HG02943 (cell line): ENCODE results near the gene ASIC3.
"Not testable (repeated sequence)": the region's sequence is repeated elsewhere in the genome, so short reads cannot be mapped to it uniquely, and the experiment has no call there.

Experiments used
- ATAC-seq: cut with Tn5 transposase; IDR thresholded peaks from one replicate; pipeline ENCODE4 v1.9.1; 2021; ENCODE audit warnings: mild to moderate bottlenecking, low read depth, moderate library complexity; ENCODE audit not compliant: unreplicated experiment

The ASIC3 gene

DNA sequence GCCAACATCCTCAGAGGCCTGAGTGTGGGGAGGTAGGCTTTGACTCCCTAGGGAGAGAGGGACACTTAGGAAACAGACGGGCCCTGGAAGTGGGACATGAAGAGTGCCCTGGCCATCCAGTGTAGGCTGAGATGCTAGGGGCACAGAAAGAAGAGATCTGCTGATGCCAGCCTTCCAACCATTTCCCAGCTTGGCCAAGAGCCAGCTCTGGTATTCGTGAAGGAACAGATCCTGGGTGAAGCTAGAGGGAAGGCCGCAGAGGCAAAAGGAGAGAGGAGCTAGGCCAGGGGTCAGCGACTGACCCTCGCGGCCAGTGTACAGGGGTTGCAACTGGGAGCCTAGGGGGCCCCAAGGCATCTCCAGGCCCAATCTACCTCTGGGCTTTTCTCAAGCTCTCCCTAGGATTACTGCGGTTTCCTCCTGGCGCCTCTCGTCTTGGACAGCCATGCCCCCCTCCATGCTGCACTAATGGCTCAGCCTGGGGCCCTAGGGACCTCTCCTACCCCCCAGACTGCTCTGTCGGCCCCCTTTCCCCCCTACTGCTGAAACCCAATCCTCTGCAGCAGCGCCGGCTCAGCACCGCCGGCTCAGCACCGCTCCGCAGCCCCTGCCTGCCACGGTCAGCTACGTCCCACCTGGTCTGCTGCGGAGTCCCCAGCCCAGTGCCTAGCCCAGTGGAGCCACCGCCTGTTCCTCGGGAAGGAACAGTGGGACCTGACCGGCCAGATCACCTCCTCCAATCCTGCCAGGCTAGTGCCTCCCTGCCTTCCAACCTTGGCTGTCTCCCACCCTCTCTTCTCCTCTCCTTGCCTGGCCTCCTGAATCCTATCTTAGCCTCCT is at the start of gene ASIC3:
Gene ASIC3 (plus strand): TSS at position 556 of the 840 bp plus-strand sequence. CDS start 355 bp downstream, outside the sequence.
- no peak for ATAC-seq

DNA sequence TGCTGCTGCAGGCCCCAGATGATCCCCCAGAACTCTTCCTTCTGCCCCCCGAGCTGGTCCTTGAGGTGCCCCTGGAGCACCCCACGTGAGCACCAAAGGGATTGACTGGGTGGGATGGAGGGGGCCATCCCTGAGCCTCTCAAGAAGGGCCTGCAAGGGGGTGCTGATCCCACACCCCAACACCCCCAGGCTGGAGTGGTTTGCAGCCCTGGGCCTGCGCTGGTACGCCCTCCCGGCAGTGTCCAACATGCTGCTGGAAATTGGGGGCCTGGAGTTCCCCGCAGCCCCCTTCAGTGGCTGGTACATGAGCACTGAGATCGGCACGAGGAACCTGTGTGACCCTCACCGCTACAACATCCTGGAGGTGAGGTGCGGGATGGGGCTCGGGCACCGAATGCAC is 49.3 kb upstream of the ASIC3 start:
- ATAC-seq = no peak

DNA sequence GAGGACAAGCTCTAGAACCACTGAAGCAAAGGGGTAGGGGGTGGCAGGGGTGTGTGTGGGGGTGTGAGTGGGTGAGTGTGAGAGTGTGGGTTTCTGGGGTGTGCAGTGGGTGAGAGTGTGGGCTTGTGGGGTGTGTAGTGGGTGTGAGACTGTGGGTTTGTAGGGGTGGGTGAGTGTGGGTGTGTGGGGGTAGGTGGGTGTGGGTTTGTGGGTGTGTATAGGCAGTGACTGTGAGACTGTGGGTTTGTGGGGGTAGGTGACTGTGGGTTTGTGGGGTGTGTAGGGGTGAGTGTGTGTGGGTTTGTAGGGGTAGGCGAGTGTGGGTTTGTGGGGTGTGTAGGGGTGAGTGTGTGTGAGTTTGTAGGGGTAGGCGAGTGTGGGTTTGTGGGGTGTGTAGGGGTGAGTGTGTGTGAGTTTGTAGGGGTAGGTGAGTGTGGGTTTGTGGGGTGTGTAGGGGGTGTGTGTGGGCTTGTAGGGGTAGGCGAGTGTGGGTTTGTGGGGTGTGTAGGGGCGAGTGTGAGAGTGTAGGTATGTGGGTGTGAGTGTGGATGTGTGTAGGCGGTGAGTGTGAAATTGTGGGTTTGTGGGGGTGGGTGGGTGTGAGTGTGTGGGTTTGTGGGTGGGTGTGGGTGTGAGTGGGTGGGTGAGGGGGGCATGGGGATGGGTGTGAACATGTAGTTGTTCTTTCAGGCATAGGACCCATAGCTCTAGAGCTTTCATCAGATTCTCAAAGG is 48.7 kb upstream of the ASIC3 start:
- no peak for ATAC-seq

DNA sequence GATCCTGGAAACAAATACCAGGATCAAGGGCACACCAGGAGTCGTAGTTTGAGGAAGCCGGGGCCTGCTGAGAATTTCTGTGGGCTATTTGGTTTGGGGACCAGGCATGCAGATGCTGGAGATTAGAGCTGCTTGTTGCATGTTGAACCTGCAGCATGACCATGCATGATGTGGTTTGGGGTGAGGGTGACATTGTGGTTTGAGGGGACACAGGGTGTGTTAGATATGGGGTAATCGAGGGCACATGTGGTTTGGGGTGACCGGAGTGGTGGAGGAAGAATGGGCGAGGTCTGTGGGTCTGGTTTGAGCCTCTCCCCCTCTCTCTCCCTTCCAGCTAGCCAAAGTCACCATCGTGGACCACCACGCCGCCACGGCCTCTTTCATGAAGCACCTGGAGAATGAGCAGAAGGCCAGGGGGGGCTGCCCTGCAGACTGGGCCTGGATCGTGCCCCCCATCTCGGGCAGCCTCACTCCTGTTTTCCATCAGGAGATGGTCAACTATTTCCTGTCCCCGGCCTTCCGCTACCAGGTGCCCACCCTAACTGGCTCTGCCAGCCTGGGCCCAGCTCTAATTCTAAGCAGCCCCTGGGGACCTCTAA is 47.3 kb upstream of the ASIC3 start:
- ATAC-seq = no peak

DNA sequence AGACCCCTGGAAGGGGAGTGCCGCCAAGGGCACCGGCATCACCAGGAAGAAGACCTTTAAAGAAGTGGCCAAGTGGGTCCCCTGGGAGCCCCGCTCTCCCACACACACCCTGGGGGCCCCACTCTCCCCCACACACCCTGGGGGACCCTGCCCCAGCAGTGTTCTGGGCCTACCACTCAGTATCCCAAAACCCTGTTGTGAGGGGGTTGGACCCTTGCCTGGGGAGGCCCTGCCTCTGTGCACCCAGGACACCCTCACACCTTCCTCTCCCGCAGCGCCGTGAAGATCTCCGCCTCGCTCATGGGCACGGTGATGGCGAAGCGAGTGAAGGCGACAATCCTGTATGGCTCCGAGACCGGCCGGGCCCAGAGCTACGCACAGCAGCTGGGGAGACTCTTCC is 46.8 kb upstream of the ASIC3 start:
- no peak for ATAC-seq

DNA sequence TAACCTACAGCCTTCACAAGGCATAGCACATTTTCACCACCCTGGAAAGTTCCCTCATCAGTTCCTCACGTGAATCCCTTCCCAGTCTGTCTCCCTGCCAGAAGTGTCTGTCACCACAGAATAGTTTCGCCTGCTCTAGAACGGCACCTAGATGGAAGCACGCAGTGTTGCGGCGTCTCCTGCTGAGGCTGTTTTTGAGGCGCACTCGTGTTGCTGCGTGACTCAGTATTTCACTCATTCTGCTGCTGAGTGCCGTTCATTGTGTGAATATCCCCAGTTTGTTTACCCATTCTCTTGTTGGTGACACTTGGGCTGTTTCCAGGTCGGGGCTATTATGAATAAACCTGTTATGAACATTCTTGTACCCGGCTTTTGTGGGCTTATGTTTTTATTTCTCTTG is 44.8 kb upstream of the ASIC3 start:
- ATAC-seq = no peak

DNA sequence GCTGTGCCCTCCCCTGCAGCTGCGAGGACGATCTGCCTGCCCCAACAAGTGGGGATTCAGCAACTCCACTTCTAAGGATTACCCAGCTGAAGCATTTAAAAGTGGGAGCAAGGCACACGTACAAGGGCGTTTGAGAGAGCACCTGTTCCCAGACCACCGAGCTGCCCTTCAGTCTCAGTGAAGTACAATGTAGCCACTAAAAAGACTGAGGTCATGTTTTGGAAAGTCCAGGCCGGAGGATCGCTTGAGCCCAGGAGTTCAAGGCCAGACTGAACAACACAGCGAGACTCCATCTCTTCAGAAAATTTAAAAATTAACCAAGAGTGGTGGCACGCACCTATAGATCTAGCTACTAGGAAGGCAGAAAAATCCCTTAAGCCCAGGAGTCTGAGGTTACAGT is 42.8 kb upstream of the ASIC3 start:
- ATAC-seq = no peak

DNA sequence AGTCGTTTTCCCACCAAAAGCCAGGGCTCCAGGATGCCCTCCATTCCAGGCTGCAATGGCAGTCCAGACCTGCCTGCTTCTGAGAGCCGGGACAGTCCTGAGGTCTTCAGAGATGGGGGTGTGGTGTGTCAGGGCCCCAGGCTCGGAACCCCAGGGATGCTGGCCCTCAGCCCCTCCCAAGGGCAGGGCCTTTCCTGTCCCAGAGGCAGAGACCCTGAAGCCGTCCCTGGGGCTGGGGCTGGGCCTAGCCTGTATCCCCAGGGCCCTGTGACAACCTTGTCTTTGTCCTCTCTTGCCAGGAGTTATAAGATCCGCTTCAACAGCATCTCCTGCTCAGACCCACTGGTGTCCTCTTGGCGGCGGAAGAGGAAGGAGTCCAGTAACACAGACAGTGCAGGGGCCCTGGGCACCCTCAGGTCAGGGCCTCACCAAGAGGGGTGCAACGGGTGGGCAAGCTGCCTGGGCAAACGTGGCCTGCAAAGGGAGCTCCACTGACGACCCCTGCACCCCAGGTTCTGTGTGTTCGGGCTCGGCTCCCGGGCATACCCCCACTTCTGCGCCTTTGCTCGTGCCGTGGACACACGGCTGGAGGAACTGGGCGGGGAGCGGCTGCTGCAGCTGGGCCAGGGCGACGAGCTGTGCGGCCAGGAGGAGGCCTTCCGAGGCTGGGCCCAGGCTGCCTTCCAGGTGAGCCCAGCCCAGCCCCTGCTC is 41.6 kb upstream of the ASIC3 start:
- no peak for ATAC-seq

DNA sequence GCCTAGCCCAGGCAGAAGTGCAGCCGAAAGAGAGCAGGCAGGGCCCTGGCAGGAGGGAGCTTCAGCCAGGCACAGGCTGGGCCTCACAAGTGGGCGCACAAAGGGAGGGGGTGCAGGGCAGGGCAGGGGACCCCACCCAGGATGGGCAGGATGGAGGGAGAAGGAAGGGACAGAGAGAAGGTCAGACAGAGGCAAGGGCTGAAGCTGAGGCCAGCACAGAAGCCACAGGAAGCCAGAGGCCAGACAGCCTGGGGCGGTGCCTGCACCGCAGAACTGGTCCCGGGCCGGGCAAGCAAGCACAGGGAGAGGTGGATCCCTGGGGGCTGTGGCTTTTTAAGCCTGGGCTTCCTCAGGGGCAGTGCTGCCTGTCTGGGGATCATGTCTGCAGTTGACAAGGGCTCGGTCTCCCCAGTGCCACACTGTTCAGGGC is 40.8 kb upstream of the ASIC3 start:
- ATAC-seq = no peak

DNA sequence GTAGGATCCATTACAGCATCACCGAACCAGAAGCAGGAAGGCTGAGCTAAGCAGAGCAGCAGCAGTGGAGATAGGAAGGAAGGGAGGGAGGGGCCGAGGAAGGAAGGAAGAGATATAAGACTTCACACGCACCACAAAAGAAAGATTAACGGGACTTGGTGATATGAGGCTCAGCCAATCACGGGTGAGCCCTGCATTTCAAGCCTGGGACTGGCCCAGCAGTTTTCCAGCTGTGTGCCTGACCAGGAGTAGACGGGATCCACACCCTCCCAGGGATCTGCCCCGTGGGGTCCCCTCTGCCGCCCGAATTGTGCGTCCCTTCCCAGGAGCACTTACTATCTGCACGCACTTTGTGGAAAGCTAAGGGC is 40.2 kb upstream of the ASIC3 start:
- no peak for ATAC-seq

DNA sequence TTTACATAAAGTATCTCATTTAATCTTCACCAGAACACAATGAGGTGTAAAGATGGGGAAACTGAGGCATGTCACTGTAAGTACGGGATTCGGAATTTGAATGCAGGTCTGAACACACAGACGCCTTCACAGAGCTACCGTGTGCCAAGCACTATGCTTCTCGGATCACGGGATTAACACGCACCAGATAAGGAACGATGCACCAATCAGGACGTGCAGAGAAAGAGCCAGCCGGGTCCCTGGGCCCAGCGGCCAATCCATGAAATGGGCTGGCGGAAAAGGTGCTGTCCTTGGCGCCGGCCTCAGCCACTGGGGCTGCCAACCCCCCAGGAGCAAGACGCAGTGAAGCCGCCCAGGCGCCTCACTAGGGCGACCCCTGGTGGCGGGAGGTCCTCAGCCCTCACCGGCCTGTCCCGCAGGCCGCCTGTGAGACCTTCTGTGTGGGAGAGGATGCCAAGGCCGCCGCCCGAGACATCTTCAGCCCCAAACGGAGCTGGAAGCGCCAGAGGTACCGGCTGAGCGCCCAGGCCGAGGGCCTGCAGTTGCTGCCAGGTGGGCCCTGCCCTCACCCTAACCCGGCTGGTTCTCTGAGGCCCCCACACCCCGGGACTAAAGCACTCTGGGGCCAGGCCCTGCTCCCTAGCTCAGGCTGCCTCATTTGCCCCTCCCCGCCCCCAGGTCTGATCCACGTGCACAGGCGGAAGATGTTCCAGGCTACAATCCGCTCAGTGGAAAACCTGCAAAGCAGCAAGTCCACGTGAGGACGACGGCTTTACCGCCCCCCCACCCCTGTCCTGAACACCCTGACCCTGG is 39.6 kb upstream of the ASIC3 start:
- ATAC-seq = no peak

DNA sequence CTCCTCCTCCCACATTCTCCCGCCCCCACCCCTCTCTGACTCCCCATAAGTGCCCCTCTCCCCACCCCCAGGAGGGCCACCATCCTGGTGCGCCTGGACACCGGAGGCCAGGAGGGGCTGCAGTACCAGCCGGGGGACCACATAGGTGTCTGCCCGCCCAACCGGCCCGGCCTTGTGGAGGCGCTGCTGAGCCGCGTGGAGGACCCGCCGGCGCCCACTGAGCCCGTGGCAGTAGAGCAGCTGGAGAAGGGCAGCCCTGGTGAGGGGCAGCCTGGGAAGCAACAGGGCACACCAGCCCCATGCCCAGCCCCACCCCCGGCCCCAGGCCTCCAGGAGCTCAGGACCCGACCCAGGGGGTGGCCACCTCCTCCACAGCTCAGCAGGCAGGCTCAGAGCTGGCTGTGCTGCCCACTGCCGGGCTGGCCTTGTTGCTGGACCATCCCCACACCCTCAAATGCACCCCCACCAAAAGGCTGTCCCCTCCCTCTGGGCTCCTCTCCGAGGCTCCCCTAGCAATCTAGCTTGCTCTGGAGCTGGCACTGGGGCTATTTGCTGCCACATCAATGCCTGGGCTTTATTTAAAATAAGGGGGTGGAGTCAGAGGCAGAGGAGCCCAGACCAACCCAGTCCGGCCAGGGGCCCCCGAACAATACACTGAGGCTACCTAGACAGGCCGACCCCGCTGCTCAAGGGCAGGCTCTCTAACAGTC is 38.8 kb upstream of the ASIC3 start:
- no peak for ATAC-seq

DNA sequence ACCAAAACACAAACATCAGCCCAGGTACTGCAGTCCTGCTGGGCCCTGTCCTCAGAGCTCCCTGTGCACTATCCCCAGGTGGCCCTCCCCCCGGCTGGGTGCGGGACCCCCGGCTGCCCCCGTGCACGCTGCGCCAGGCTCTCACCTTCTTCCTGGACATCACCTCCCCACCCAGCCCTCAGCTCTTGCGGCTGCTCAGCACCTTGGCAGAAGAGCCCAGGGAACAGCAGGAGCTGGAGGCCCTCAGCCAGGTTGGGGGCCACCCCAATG is 38.4 kb upstream of the ASIC3 start:
- no peak for ATAC-seq

DNA sequence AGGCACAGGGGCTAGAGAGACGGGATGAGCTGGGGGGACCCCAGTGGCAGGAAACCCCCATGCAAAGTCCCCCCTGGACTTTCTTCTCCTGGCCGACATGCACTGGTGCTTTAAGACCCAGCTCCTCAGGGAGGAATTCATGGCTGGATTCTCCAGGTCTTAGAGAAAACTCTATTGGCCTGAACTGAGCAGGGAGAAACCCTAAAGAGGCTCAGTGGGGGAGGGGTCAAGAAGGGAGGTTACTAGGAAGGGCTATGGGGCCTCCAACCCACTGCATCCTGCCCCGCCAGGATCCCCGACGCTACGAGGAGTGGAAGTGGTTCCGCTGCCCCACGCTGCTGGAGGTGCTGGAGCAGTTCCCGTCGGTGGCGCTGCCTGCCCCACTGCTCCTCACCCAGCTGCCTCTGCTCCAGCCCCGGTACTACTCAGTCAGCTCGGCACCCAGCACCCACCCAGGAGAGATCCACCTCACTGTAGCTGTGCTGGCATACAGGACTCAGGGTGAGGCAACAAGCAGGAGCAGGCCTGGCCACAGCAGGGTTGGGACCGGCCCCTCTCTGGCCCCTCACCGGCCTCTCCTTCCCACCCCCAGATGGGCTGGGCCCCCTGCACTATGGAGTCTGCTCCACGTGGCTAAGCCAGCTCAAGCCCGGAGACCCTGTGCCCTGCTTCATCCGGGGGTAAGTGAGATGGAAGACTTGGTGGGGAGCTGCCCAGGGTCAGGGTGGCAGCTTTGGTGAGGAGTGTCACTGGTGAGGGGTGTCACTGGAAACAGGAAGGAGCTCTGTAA is 37.8 kb upstream of the ASIC3 start:
- no peak for ATAC-seq

DNA sequence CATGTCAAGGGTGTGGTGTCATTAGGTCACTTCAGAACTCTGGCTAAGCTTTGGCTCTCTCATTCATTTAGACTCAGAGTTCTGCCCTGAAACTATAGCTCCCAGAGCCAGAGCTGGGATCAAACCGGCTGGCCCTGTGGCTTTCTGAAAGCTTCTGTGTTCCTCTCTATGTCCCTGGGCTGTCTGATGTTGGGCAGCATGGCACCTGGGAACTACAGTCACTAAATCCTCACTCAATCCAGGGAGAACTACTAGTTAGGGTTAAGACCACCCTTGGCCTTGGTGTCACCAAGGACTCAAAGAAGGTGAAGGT is 37.3 kb upstream of the ASIC3 start:
- no peak for ATAC-seq

DNA sequence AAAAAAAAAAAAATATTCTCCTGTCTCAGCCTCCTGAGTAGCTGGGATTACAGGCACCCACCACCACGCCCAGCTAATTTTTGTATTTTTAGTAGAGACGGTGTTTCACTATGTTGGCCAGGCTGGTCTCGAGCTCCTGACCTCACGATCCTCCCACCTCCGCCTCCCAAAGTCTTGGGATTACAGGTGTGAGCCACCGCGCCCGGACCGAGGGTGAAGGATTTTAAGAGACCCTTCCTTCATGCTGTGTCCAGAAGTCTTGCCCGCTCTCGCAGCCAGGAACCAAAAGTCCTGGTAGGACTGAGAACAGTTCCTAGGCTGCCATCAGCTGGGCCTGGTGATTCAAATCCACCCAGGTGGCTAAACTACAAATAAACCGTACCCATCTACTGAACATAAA is 36.7 kb upstream of the ASIC3 start:
- not testable (repeated sequence) for ATAC-seq

DNA sequence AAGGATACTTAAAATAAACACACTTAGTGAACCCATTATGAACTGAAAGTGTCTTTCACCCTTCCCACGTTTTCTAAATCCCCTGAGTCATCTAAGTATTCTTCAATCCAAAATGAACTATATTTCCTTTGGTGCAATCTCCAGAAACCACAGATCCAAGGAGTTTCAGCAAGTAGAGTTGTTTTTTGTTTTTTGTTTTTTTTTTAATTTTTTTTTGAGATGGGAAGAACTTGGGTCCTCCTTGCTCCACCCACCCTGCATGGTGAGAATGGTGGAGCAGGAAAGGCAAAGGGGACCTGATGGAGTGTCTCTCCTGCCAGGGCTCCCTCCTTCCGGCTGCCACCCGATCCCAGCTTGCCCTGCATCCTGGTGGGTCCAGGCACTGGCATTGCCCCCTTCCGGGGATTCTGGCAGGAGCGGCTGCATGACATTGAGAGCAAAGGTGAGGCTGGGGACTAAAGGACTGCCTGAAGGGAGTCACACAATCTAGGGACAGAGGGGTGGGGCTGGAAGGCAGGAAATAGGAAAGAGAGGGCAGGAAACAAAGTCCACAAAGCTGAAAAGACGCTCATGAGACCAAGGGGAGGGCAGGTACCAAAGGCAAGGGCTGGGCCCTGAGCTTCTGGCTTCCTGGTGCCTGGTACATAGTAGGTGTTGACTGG is 36.2 kb upstream of the ASIC3 start:
- ATAC-seq = no peak

DNA sequence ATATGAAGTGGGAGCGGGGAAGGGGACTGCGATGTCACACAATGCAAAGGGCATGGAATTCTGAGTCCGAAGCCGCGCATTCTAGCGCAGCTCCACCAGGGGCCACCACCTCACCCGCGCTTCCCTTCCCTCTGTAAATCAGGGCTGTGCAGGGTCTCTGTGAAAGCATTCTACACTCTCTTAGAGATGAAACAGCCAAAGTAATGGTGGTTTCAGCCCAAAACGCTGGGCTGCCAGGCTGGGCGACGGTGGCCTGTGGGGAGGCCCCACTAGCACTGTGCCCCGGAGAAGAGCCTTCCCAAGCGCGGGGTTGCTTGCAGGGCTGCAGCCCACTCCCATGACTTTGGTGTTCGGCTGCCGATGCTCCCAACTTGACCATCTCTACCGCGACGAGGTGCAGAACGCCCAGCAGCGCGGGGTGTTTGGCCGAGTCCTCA is 35.4 kb upstream of the ASIC3 start:
- ATAC-seq = no peak

DNA sequence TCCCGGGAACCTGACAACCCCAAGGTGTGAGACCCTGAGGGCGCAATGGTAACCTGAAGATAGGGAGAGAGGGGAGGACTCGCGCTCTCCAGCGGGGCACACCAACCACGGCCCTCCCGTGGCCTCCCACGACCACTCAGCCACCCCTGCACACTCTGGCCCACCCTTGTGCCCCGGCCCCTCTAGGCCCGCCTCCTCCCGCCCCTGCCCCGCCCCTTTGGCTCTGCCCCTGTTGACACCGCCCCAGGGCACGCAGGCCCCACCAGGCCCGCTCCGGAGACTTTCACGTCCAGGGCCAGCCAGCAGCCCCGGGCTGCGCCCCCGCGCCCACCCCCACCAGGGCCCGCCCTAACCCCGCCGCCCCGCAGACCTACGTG is 35.0 kb upstream of the ASIC3 start:
- ATAC-seq = no peak
